Activated CD8-positive, alpha-beta memory T cell treated with anti-CD3 and anti-CD28 coated beads, Interleukin-2, amount 50 U/mL, for 48 hours (primary cell): Measurements from ENCODE around the gene TAF15.

Source experiments
- DNase-seq: peaks from one replicate; pipeline ENCODE4 v3.0.0-alpha.2; 2020

TAF15 gene

DNA sequence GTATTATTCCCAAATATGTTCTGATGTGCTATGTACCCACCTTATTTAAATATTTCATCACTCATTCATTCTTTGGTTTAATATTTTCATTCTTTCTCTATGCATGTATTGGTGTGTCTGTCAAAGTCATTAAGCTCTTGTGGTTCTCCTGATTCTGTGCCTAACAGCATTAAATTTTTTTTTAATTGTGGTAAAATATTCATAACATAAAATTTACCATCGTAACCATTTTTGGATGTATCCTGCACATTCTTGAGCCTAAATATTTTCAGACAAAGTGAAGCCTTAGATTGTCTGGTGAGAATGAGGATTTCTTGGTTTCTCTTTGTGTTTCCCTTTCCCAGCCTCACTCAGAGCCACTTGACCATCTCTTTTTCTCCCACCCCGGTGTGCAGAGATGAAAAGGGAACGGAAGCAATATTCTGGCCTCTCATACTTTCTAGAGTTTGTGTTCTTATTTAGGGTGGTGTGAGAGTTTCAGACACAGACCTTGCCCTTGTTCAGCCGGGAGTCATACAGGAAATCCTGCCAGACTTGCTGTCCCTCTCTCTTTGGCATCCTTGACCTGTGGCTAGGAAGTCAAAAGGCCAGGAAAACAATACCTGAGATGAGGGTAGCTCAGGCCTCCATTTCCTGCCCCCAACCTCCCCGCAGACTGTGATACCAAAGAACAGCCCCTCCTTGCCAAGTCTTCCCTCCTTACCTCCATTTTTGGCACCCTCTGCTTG lies 66.0 kb downstream of the TAF15 start:
- DNase-seq = no peak

DNA sequence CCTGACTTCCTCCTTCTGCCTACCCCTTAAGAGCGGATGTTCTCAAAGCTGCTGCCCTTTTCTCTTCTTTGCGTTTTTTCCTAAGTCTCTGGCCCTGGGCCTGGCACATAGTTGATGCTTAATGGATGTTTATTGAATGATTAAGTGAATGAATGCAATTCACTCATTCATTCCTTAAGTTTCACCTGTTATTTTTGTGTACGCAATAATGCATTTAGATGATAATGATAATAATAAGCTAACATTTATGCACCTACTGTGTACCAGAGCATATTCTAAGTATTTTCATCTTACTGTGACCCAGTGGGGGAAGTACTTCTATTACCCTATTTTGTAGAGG lies 66.5 kb downstream of the TAF15 start:
- no peak for DNase-seq

GRCh38 chr17:35876534-35876933 lies 67.2 kb downstream of the TAF15 start:
- no peak for DNase-seq

DNA sequence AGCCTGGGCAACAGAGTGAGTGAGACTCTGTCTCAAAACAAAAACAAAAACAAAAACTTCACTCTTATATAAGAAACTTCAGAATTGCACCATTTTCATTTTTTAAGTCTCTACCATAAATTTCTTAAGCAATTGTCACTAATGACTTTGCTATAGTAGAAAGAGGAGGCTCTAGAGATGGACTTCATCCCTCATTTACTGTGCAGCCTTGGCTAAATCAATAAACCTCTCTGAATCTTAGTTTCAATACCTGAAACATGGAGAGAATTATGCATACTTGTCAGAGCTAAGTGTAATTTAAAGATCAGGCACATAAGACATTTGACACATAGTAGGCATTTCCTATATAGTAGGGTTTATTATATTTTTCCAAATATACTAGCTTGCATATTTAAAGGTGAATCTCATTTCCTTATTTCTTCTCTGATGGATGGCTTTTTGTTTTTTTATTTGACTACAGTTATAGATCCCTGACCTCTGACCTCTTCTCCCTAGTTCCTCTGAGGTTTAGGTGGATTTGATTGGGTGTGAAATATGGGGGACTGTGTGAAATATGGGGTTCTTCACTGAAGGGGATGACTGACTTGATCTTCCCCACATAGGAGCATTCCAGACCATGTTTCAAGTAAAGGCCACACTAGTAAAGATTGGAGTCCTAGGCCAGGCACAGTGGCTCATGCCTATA lies 68.2 kb downstream of the TAF15 start:
- DNase-seq = no peak

- DNase-seq = no peak
Observed at GRCh38 chr17:35878361-35878760, 69.1 kb downstream of the TAF15 start.

GRCh38 chr17:35879773-35880654 lies 70.7 kb downstream of the TAF15 start, which contains the start of gene CCL5:
TSS of gene CCL5 (minus strand) at chr17:35880360.
- DNase-seq = peak; percentile 75

DNA sequence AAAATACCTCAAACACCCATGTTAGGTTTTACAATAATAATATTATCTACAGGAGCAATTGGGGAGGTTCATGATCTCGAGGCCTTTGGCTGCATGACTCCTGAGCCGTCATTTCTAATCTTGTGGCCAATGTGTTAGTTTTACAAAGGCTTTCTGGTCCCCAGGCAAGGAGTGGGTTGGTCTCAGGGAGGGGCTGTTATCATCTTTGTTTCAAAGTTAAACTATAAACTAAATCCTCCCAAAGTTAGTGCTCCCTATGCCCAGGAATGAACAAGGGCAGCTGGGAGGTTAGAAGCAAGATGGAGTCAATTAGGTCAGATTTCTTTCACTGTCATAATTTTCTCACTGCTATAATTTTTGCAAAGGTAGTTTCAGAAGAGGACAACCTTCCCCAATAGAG lies 80.0 kb downstream of the TAF15 start:
- no peak for DNase-seq

DNA sequence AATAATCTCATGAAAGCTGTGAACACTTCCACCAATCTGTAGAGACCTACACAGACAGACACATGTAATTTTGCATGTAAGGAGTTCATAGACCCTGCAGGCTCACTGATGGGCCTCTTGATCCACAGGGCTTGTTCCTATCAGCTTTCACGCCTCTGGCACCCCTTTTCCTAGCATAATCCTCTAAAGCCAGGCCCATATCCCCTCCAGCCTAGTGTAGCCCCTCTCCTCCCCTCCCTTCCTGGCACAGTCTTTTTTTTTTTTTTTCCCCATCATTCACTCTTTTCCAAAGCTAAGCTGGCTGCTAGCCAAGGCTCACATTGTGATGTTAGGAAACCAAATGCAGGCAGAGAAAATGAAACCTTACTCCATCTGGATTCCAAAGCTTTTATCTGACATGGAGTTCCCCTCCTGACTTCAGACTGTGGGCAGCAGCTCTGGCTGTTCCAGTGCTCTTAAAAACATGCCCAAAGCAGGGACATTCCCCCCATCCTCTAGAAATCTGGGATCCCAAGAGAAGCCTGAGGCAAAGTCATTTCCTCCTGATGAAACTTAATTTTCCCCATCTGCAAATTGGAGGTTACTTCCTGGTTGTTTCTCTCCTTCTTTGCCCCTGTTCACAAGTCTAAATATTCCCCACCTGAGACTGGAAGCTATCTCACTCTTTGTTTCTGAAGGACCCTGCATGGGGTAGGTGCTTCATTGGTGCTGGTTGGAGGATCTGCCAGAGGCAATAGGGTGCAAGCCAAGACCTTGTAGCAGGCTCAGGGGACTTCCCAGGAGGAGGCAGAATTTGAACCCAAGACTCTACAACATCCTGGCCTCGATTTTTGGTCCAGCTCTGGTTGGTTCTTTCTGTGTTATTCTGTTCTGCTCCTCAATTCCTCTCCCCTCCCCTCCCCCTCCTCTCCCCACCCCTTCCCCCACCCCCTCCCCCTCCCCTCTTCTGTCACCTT lies 80.8 kb downstream of the TAF15 start:
- no peak for DNase-seq

- DNase-seq = no peak
Observed at GRCh38 chr17:35890774-35891155, 81.5 kb downstream of the TAF15 start.

DNA sequence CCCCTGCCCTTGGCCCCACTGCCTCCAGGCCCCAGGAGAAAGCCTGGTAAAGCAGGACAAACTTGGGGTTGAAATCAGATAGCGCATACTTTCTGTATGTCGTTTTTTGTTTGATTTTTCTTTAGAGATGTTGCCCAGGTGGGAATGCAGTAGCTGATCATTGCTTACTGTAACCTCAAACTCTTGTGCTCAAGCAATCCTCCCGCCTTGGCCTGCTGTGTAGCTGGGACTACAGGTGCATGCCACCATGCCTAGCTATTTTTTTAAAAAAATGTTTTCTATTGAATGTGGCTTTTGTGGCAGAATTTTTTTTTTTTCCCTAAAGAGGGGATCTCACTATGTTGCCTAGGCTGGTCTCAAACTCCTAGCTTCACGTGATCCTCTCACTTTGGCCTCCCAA lies 82.0 kb downstream of the TAF15 start:
- no peak for DNase-seq

GRCh38 chr17:35892091-35893035 lies 83.1 kb downstream of the TAF15 start:
- peak; percentile 75 for DNase-seq

GRCh38 chr17:35893751-35894150 lies 84.5 kb downstream of the TAF15 start:
- no peak for DNase-seq

GRCh38 chr17:35894206-35894605 lies 84.9 kb downstream of the TAF15 start:
- DNase-seq = no peak

DNA sequence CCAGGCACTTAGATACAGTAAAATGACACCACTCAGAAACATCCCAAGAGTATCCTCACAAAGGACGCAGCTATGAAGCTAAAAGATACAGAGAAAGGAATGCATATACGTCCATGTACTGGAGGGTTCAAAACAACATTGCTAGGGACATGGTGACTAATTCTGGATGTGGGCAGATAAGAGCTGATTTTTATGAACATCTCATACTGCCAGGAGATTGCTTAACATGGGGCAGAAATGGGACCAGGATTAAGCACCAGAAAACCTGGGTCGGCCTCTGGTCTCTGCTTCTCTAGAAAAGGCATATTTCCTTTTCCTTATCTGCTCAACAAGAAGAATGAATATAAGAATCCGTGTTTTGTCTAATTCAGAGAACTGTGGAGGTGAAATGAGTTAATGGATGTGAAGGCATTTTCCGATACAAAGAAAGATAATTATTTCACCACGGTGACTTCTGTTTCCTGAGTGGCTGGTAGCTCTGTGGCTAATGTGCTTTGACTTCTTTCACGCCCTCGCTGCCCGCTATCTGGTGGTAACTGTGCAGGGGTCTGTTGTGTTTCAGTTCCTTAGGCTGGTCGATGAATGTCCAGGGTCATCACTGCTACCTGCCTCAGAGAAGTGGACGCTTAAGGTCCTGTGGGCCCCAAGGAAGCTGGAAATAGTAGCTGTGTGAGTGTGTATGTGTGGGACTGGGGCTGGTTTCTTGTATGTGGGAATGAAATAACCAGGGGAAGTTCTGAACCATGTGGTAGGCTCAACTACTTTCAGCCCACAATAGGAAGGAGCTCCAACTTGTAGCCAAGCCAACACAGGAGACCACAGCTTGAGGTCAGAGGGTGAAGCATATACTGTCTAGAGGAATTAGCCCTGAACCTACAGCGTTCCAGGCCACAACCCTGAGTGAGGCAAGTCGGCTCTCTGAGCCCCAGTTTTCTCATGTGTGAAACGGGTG lies 86.6 kb downstream of the TAF15 start:
- DNase-seq = peak; percentile 70
